IMR-90 (cell line): ENCODE measurements around the gene MYOF. TPM values are rescaled to one million over a fixed set of nuclear protein-coding genes. Genes with fewer than 3 reads are reported as not detected.

Experiments
- ATAC-seq: fragments of 200-7000 bp; cut with Tn5 transposase; 2 replicates; pipeline ENCODE4 v1.9.1; 2020; ENCODE audit warnings: low read depth, mild to moderate bottlenecking, moderate library complexity
- BruUV-seq: library from RNA; stranded (reverse); fragments of 400-500 nt; replicated peaks from 2 replicates; lab custom pipeline; 2021; lab: Mats Ljungman, UMichigan
- CTCF ChIA-PET: fragments of 300-600 bp; formaldehyde crosslinking; extraction: SDS; loops from one replicate; lab custom pipeline; 2021; ENCODE audit warnings: antibody characterized with exemption; lab: Yijun Ruan, JAX
- POLR2A ChIA-PET: fragments of 300-600 bp; sonication (Branson Sonifier 250); formaldehyde crosslinking; loops from one replicate; lab custom pipeline; 2022; ENCODE audit warnings: antibody characterized with exemption; ENCODE audit not compliant: unreplicated experiment; lab: Charles Lee
- DNase-seq: peaks from one replicate; pipeline ENCODE4 v3.0.0; 2013
- H2AFZ ChIP-seq: replicated peaks from 2 replicates; pipeline ENCODE3; 2013; ENCODE audit warnings: low read length, mild to moderate bottlenecking; ENCODE audit not compliant: poor library complexity
- H2AK5ac ChIP-seq: 2 replicates; pipeline ENCODE4 v1.6.1; 2013; ENCODE audit warnings: low read depth, low read length, inconsistent platforms
- H2AK9ac ChIP-seq: replicated peaks from 2 replicates; pipeline ENCODE3; 2013; ENCODE audit warnings: mild to moderate bottlenecking, low read depth, low read length, moderate library complexity; ENCODE audit not compliant: poor library complexity
- H2BK120ac ChIP-seq: 2 replicates; pipeline ENCODE4 v1.6.1; 2013; ENCODE audit warnings: low read depth, low read length, inconsistent platforms
- H2BK15ac ChIP-seq: 3 replicates; pipeline ENCODE4 v1.6.1; 2013; ENCODE audit warnings: low read depth, low read length, inconsistent platforms
- H2BK20ac ChIP-seq: 2 replicates; pipeline ENCODE4 v1.6.1; 2013; ENCODE audit warnings: low read depth, mild to moderate bottlenecking, inconsistent platforms, low read length, moderate library complexity
- H2BK5ac ChIP-seq: 2 replicates; pipeline ENCODE4 v1.6.1; 2013; ENCODE audit warnings: mild to moderate bottlenecking, low read depth, low read length, inconsistent platforms; ENCODE audit not compliant: poor library complexity, severe bottlenecking
- H3K14ac ChIP-seq: replicated peaks from 2 replicates; pipeline ENCODE4 v1.6.1; 2013; ENCODE audit warnings: low read depth, low read length, inconsistent platforms
- H3K18ac ChIP-seq: 2 replicates; pipeline ENCODE4 v1.6.1; 2013; ENCODE audit warnings: low read depth, low read length, control low read depth
- H3K23ac ChIP-seq: 2 replicates; pipeline ENCODE4 v1.6.1; 2013; ENCODE audit warnings: low read depth, low read length, inconsistent platforms
- H3K27ac ChIP-seq: 2 replicates; pipeline ENCODE4 v1.5.1; 2013; ENCODE audit warnings: mild to moderate bottlenecking, control low read depth, low read length; ENCODE audit not compliant: insufficient read depth
- H3K27me3 ChIP-seq: 2 replicates; pipeline ENCODE4 v1.6.1; 2013; ENCODE audit warnings: low read length; ENCODE audit not compliant: control insufficient read depth, insufficient read depth
- H3K36me3 ChIP-seq: 2 replicates; pipeline ENCODE4 v1.6.1; 2013; ENCODE audit warnings: low read length, mixed read lengths; ENCODE audit not compliant: control insufficient read depth, insufficient read depth
- H3K4ac ChIP-seq: 2 replicates; pipeline ENCODE4 v1.6.1; 2013; ENCODE audit warnings: low read depth, low read length, inconsistent platforms
- H3K4me1 ChIP-seq: 2 replicates; pipeline ENCODE4 v1.6.1; 2013; ENCODE audit warnings: low read length, mixed read lengths; ENCODE audit not compliant: control insufficient read depth, insufficient read depth
- H3K4me2 ChIP-seq: 2 replicates; pipeline ENCODE4 v1.6.1; 2013; ENCODE audit warnings: low read depth, mild to moderate bottlenecking, control low read depth, low read length, moderate library complexity
- H3K4me3 ChIP-seq: 2 replicates; pipeline ENCODE4 v1.5.1; 2013; ENCODE audit warnings: low read depth, mild to moderate bottlenecking, control low read depth, low read length, moderate library complexity; ENCODE audit not compliant: insufficient read depth
- H3K56ac ChIP-seq: 2 replicates; pipeline ENCODE4 v1.6.1; 2013; ENCODE audit warnings: low read length, inconsistent platforms; ENCODE audit not compliant: insufficient read depth; ENCODE audit errors: extremely low read depth
- H3K79me1 ChIP-seq, 2 experiments: 2 replicates each; pipeline ENCODE4 v1.6.1; 2013; ENCODE audit warnings: low read length in 2 of 2, inconsistent platforms in 1 of 2, low read depth in 1 of 2
- H3K9ac ChIP-seq: 2 replicates; pipeline ENCODE4 v1.6.1; 2013; ENCODE audit warnings: low read depth, low read length, control low read depth
- H3K9me1 ChIP-seq: 2 replicates; pipeline ENCODE4 v1.6.1; 2013; ENCODE audit warnings: low read length, inconsistent platforms; ENCODE audit not compliant: insufficient read depth
- H3K9me3 ChIP-seq: 2 replicates; pipeline ENCODE4 v1.6.1; 2013; ENCODE audit warnings: low read length; ENCODE audit not compliant: control insufficient read depth, insufficient read depth
- H4K20me1 ChIP-seq: 2 replicates; pipeline ENCODE4 v1.6.1; 2013; ENCODE audit warnings: low read length, inconsistent platforms; ENCODE audit not compliant: insufficient read depth
- H4K5ac ChIP-seq: 2 replicates; pipeline ENCODE4 v1.6.1; 2013; ENCODE audit warnings: mild to moderate bottlenecking, low read depth, low read length, control low read depth
- H4K8ac ChIP-seq, 2 experiments: 2 replicates each; pipeline ENCODE4 v1.6.1; 2013; ENCODE audit warnings: low read depth in 2 of 2, low read length in 2 of 2, control low read depth in 1 of 2, inconsistent platforms in 1 of 2
- H4K91ac ChIP-seq: 2 replicates; pipeline ENCODE4 v1.6.1; 2013; ENCODE audit warnings: low read depth, low read length, inconsistent platforms; ENCODE audit not compliant: insufficient read depth
- BHLHE40 ChIP-seq: fragments of 150-350 bp; IDR thresholded peaks from 2 replicates; pipeline ENCODE4 v1.6.1; 2016; ENCODE audit warnings: mild to moderate bottlenecking, low read depth, low read length
- CEBPB ChIP-seq: IDR thresholded peaks from 2 replicates; pipeline ENCODE4 v1.6.1; 2012; ENCODE audit warnings: low read depth, low read length, improper control_type of control experiment
- CHD1 ChIP-seq: IDR thresholded peaks from 2 replicates; pipeline ENCODE4 v1.6.1; 2012; ENCODE audit warnings: low read depth, low read length, improper control_type of control experiment
- FOS ChIP-seq: fragments of 150-350 bp; IDR thresholded peaks from 2 replicates; pipeline ENCODE4 v1.6.1; 2016; ENCODE audit warnings: low read depth, low read length
- MAFK ChIP-seq: IDR thresholded peaks from 2 replicates; pipeline ENCODE4 v1.6.1; 2012; ENCODE audit warnings: low read depth, low read length, improper control_type of control experiment
- MAZ ChIP-seq: IDR thresholded peaks from 2 replicates; pipeline ENCODE4 v1.6.1; 2012; ENCODE audit warnings: low read depth, mild to moderate bottlenecking, low read length, improper control_type of control experiment, moderate library complexity, borderline replicate concordance
- MXI1 ChIP-seq: IDR thresholded peaks from 2 replicates; pipeline ENCODE4 v1.6.1; 2012; ENCODE audit warnings: low read depth, mild to moderate bottlenecking, low read length, moderate library complexity, borderline replicate concordance
- NFE2L2 ChIP-seq: fragments of 150-350 bp; IDR thresholded peaks from 2 replicates; pipeline ENCODE4 v1.6.1; 2016; ENCODE audit warnings: low read depth, mild to moderate bottlenecking, low read length
- POLR2A ChIP-seq: IDR thresholded peaks from 2 replicates; pipeline ENCODE4 v1.6.1; 2012; ENCODE audit warnings: mild to moderate bottlenecking, low read depth, low read length
- RAD21 ChIP-seq: IDR thresholded peaks from 2 replicates; pipeline ENCODE4 v1.6.1; 2012; ENCODE audit warnings: low read length, improper control_type of control experiment
- RCOR1 ChIP-seq: IDR thresholded peaks from 2 replicates; pipeline ENCODE4 v1.6.1; 2012; ENCODE audit warnings: mild to moderate bottlenecking, low read length, improper control_type of control experiment; ENCODE audit not compliant: insufficient replicate concordance
- RFX5 ChIP-seq: IDR thresholded peaks from 2 replicates; pipeline ENCODE4 v1.8.0; 2012; ENCODE audit warnings: low read depth, mild to moderate bottlenecking, low read length, moderate library complexity
- SMC3 ChIP-seq: fragments of 150-350 bp; IDR thresholded peaks from 2 replicates; pipeline ENCODE4 v1.6.1; 2016; ENCODE audit warnings: low read depth, mild to moderate bottlenecking, antibody characterized with exemption, low read length, moderate library complexity
- WGBS, 2 experiments: methylation state at CpG; one replicate each; pipeline versions ENCODE4 v1.1.5 to v1.1.7; 2013; ENCODE audit warnings: missing lambda C conversion rate in 2 of 2; ENCODE audit not compliant: insufficient read length in 1 of 2; ENCODE audit errors: extremely low coverage in 2 of 2; 5-methylcytosine and 5-hydroxymethylcytosine counted together
- dilution Hi-C: fragments of 300-500 bp; cut with HindIII; formaldehyde crosslinking; loops from one replicate; pipeline ENCODE4 v1.14.3; 2018; ENCODE audit warnings: low sequenced_read_pairs; ENCODE audit not compliant: unreplicated experiment
- in situ Hi-C: fragments of 300-500 bp; cut with MboI; formaldehyde crosslinking; loops from 3 replicates; pipeline ENCODE4 v1.14.3; 2019; ENCODE audit warnings: low sequenced_read_pairs, inconsistent platforms, mixed read lengths
- intact Hi-C: fragments of 100-400 bp; cut with micrococcal nuclease; formaldehyde crosslinking; loops from 2 replicates; pipeline ENCODE4 v1.10.0; 2022
- polyA plus RNA-seq, 3 experiments: library from polyadenylated mRNA; depleted of rRNA; stranded (reverse); fragments of >200 nt; gene quantifications; 2 replicates each; pipeline ENCODE4 v1.2.3, GENCODE V29; 2012; ENCODE audit warnings: low replicate concordance in 1 of 3
- total RNA-seq: library from RNA; depleted of rRNA; stranded (reverse); fragments of >200 nt; gene quantifications from 2 replicates; pipeline ENCODE4 v1.2.3, GENCODE V29; 2012
- TF ChIP-seq, protein P1 (sequence below): fragments of 150-350 bp; IDR thresholded peaks from 2 replicates; pipeline ENCODE4 v1.6.1; 2017; ENCODE audit warnings: mild to moderate bottlenecking, antibody characterized with exemption, low read length, low read depth
- TF ChIP-seq, protein P2 (sequence below): fragments of 150-350 bp; IDR thresholded peaks from 2 replicates; pipeline ENCODE4 v1.6.1; 2016; ENCODE audit warnings: low read depth, mild to moderate bottlenecking, low read length, moderate library complexity, borderline replicate concordance

MYOF gene
- total and polyA plus RNA-seq, 2 of the 4 experiments (the other 2 are of a cell fraction): 221 to 281 TPM

DNA sequence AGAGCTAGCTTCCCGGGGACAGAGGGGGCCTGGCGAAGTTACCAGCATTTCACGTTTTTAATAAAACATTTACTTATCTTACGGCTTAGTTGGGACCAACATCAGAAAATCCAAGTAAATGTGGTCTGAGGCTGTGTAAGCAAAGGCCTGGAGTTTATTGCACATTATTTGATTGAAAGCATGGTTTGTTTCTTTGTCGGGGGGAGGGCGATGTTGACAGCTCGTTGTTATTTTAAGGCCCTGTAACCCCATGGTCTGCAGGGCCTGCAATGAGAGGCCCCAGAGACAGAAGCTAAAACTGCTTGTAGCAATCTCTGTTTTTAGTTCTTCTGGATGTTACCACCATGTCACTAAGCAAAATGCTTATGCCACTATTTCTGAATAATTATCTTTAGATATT, 88.9 kb downstream of the MYOF start:
- H3K4ac ChIP-seq: peak overlapping the region; percentile 11; the same call in 1 of the 2 replicates
- H3K18ac ChIP-seq: no peak overlapping the region
- WGBS, 2 experiments: no CpG with 5 or more reads among the region's 7 CpGs
- 0 out of 2 replicates have a peak overlapping the region, but pooled peaks have one; percentile 26 for H3K23ac ChIP-seq
- dilution Hi-C loops: no loop called here
- H2AK5ac ChIP-seq: no peak overlapping the region
- H4K20me1 ChIP-seq: no peaks in the 10 kb centered on the region
- H2BK15ac ChIP-seq: peak overlapping the region; percentile 13; the same call in 1 of the 3 replicates
- H4K5ac ChIP-seq: no peak overlapping the region
- no peak overlapping the region for H3K56ac ChIP-seq
- no peak overlapping the region for H2BK120ac ChIP-seq
- H3K79me1 ChIP-seq: peaks cover 25 to 65% of the 10 kb centered on the region in 2 experiments; a peak in 3 of 4 replicates
- H2AFZ ChIP-seq: no peak overlapping the region
- intact Hi-C loops: no loop called here
- peak overlapping the region; percentile 44 for H2BK5ac ChIP-seq
- no peak for TF ChIP-seq CHD1
- no peak for TF ChIP-seq RAD21
- TF ChIP-seq BHLHE40: no peak
- TF ChIP-seq MAFK: no peak
- no peak for TF ChIP-seq MAZ
- TF ChIP-seq MXI1: no peak
- TF ChIP-seq, protein P1, sequence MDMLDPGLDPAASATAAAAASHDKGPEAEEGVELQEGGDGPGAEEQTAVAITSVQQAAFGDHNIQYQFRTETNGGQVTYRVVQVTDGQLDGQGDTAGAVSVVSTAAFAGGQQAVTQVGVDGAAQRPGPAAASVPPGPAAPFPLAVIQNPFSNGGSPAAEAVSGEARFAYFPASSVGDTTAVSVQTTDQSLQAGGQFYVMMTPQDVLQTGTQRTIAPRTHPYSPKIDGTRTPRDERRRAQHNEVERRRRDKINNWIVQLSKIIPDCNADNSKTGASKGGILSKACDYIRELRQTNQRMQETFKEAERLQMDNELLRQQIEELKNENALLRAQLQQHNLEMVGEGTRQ: no peak
- no peak for TF ChIP-seq CEBPB
- no peak for TF ChIP-seq RCOR1
- no peak for TF ChIP-seq RFX5
- TF ChIP-seq POLR2A: no peak
- TF ChIP-seq SMC3: no peak
- TF ChIP-seq NFE2L2: no peak
- TF ChIP-seq, protein P2, sequence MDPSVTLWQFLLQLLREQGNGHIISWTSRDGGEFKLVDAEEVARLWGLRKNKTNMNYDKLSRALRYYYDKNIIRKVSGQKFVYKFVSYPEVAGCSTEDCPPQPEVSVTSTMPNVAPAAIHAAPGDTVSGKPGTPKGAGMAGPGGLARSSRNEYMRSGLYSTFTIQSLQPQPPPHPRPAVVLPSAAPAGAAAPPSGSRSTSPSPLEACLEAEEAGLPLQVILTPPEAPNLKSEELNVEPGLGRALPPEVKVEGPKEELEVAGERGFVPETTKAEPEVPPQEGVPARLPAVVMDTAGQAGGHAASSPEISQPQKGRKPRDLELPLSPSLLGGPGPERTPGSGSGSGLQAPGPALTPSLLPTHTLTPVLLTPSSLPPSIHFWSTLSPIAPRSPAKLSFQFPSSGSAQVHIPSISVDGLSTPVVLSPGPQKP: no peak
- TF ChIP-seq FOS: no peak
- H3K36me3 ChIP-seq: peaks cover 17% of the 10 kb centered on the region
- H3K4me3 ChIP-seq: no peak overlapping the region
- peaks cover 18% of the 10 kb centered on the region for H3K4me1 ChIP-seq
- H3K9me1 ChIP-seq: peaks cover 12% of the 10 kb centered on the region
- no peak overlapping the region for H2BK20ac ChIP-seq
- H3K27me3 ChIP-seq: no peaks in the 10 kb centered on the region
- H3K9ac ChIP-seq: no peak overlapping the region
- ATAC-seq (no peak), DNase-seq (no peak)
- no peaks in the 10 kb centered on the region for H3K9me3 ChIP-seq
- BruUV-seq: no TSS peak
- no peak overlapping the region for H3K4me2 ChIP-seq
- H3K14ac ChIP-seq: no peak overlapping the region
- in situ Hi-C loops: no loop called here
- no peak overlapping the region for H2AK9ac ChIP-seq
- H4K8ac ChIP-seq: peak overlapping the region in 1 of 2 experiments; percentile 27; a peak in 1 of 4 replicates
- no peak overlapping the region for H3K27ac ChIP-seq
- CTCF ChIA-PET: interaction anchor here (1.4 kb wide), 2 partner anchors 13 to 90 kb away, joined by 3 to 6 read pairs; no protein-coding TSS in a partner anchor
- POLR2A ChIA-PET: no interaction called here
- H4K91ac ChIP-seq: no peak overlapping the region
